Activated T-helper 1 cell treated with Interleukin-2 at 50 U/mL for 16 hours (primary cell): ENCODE measurements around the gene USP43.

Source experiments
- DNase-seq: peaks from one replicate; pipeline ENCODE4 v3.0.0-alpha.2; 2020; ENCODE audit warnings: low read depth

USP43 gene

GRCh38 chr17:9666461-9667050 is 21.2 kb downstream of the USP43 start:
- no peak for DNase-seq

GRCh38 chr17:9668517-9668916 is 23.2 kb downstream of the USP43 start:
- DNase-seq = no peak

GRCh38 chr17:9669551-9670008 is 24.3 kb downstream of the USP43 start:
- no peak for DNase-seq

- DNase-seq = no peak
Measured at GRCh38 chr17:9670596-9670995, 25.3 kb downstream of the USP43 start.

- no peak for DNase-seq
Measured at GRCh38 chr17:9671559-9671958, 26.2 kb downstream of the USP43 start.

GRCh38 chr17:9672266-9672665 is 26.9 kb downstream of the USP43 start:
- DNase-seq = no peak

- no peak for DNase-seq
Measured at GRCh38 chr17:9672691-9673090, 27.4 kb downstream of the USP43 start.

GRCh38 chr17:9676084-9676483 is 30.8 kb downstream of the USP43 start:
- no peak for DNase-seq

- no peak for DNase-seq
Measured at GRCh38 chr17:9676820-9677310, 31.5 kb downstream of the USP43 start.

GRCh38 chr17:9677411-9677810 is 32.1 kb downstream of the USP43 start:
- no peak for DNase-seq

- DNase-seq = no peak
Measured at GRCh38 chr17:9677896-9678295, 32.6 kb downstream of the USP43 start.

GRCh38 chr17:9684955-9685621 is 39.8 kb downstream of the USP43 start:
- no peak for DNase-seq

GRCh38 chr17:9693755-9694154 is 48.4 kb downstream of the USP43 start:
- DNase-seq = no peak

GRCh38 chr17:9696279-9697044 is 51.1 kb downstream of the USP43 start:
- DNase-seq = no peak

- no peak for DNase-seq
Measured at GRCh38 chr17:9700136-9700535, 54.8 kb downstream of the USP43 start.

GRCh38 chr17:9700754-9701476 is 55.6 kb downstream of the USP43 start:
- DNase-seq = no peak

- no peak for DNase-seq
Measured at GRCh38 chr17:9702482-9702881, 57.2 kb downstream of the USP43 start.

- no peak for DNase-seq
Measured at GRCh38 chr17:9702914-9703780, 57.8 kb downstream of the USP43 start.

GRCh38 chr17:9703781-9704082 is 58.4 kb downstream of the USP43 start:
- DNase-seq = no peak

GRCh38 chr17:9705745-9706144 is 60.4 kb downstream of the USP43 start:
- no peak for DNase-seq

GRCh38 chr17:9707948-9708347 is 62.6 kb downstream of the USP43 start:
- DNase-seq = no peak

- DNase-seq = no peak
Measured at GRCh38 chr17:9714801-9715200, 69.5 kb downstream of the USP43 start.
